HG03280 (cell line): ENCODE measurements around the gene DBN1.

Source experiments
- ATAC-seq: cut with Tn5 transposase; IDR thresholded peaks from one replicate; pipeline ENCODE4 v1.9.1; 2021; ENCODE audit warnings: mild to moderate bottlenecking, moderate library complexity; ENCODE audit not compliant: unreplicated experiment

DBN1 gene

DNA sequence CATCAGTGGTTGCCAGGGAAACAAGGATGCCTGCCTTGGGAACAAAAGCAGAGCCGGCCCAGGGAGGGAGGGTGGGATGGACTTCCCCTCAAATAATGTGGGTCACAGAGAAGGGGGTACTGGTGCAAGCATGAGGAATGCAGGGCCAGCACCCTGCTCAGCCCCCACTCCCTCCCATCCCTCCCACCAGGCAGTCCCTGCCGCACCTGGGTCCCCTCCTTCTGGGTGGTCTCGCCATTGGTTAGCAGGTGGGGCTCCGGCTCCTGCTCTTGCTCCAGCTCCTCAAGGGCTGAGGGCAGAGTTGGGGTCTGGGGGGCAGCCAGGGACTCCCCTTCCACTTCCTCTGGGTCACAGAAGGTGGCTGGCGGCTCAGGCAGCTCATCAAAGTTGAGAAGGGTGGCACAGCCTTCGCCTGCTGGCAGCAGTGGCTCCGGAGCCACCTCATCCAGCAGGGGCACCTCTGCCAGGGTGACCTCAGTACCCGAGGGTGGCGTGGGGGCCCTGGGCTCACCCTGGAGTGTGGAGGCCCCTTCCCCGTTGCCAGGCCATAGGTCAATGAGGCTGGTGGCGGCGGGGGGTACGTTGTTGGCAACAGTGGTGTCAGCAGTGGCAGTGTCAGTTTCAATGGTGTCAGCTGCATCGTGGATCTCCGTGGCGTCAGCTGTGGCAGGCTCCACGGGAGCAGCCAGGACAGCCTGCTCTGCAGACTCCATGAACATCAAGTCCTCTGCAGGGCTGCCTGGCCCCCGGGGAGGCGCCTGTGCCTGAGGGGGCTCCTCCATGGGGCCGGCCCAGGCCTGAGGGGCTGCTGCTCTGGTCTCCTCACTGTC is 15.4 kb downstream of the DBN1 start:
- no peak for ATAC-seq

- peak; percentile 43 for ATAC-seq
Observed at GRCh38 chr5:177456976-177457851, 16.2 kb downstream of the DBN1 start.

DNA sequence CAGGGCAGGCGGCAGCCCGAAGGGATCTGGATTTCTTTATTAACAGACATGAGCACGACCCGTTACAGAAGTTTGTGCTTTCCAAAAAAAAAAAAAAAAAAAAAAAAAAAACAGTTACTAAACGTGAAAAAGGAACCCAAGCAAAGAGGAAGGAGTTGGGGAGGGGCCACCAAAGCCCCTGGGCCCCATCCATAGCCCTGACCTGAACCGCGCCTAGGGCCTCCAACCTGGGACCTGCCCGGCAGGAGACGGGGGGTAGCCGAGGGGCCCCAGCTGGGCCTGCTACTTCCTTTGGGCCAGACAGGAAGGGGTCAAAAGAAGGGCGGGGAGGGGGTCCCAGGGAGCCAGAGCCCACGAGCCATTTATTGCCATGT is 16.9 kb downstream of the DBN1 start:
- ATAC-seq: no peak

DNA sequence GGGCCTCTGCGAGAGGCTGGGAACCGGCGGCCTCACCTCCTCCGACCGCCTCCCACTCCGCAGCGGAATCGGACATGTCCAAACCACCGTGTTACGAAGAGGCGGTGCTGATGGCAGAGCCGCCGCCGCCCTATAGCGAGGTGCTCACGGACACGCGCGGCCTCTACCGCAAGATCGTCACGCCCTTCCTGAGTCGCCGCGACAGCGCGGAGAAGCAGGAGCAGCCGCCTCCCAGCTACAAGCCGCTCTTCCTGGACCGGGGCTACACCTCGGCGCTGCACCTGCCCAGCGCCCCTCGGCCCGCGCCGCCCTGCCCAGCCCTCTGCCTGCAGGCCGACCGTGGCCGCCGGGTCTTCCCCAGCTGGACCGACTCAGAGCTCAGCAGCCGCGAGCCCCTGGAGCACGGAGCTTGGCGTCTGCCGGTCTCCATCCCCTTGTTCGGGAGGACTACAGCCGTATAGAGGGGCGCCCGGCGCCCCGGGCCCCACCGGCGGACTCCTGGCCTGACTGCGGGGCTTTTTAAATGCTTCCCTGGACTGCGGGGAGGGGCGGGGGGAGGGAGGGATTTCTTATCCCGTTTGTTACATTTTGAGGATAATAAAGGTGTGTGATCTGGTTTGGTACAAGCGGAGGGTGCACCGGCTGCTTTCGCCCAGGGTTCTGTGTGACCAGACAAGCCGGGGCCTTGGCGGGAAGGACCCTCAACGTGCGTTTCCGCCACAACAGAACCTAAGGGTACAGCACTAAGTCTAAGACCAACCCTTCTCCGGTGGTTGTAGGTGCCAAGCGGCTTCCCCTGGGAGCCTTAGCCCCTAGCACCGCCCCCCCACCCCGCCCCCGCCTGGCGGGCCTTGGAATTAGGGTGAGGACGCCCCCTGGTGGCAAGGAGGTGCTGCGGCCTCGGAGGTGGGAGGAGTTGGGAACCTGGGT is 17.5 kb downstream of the DBN1 start:
- peak; percentile 11 for ATAC-seq

GRCh38 chr5:177455036-177455660 is 18.3 kb downstream of the DBN1 start:
- peak; percentile 48 for ATAC-seq

GRCh38 chr5:177454397-177455035 is 18.9 kb downstream of the DBN1 start:
- ATAC-seq: peak; percentile 57

GRCh38 chr5:177453852-177454396 is 19.5 kb downstream of the DBN1 start:
- no peak for ATAC-seq

DNA sequence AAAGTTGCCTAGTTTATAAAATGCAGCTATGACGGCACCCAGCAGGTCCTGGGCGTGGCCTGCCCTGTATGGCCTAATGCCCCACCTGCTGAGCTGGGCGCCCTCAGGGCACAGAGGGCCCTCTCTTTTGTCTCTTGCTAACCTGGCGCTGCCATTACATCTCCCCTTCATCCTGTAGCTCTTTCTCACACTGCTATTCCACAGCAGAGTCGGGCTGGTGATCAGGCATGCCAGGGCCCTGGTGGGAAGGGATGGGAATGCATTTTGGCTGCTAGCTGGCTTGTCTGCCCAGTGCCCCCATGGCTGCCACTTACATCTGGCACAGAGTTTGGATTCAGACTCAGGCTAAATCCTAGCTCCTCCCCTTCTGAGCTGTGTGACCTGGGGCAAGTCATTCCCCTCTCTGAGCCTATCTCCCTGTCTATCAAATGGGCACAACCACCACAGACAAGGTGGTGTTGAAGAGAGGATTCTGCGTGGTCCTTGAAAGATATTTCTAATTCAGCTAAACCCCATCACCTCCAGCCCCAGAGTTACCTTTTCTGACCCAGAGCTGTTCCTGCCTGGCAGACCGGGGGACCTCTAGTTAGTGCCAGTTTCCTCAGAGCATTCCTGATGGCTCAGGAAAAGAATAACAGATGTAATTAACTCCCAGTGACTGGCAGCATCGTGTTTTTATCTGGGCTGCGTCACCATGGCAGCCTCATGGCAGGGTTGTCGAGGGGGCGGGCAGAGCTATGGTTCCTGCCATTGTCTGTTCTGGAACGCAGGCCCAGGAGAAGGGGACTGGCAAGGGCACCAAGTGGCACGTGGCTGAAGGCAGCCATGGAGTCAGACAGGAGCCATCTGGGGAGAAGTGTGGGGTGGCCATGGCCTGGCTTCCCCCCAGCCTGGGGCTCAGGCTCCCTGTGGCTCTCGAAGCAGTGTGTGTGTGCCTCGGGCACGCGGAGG is 20.5 kb downstream of the DBN1 start:
- no peak for ATAC-seq

GRCh38 chr5:177450667-177451424 is 22.6 kb downstream of the DBN1 start:
- no peak for ATAC-seq

DNA sequence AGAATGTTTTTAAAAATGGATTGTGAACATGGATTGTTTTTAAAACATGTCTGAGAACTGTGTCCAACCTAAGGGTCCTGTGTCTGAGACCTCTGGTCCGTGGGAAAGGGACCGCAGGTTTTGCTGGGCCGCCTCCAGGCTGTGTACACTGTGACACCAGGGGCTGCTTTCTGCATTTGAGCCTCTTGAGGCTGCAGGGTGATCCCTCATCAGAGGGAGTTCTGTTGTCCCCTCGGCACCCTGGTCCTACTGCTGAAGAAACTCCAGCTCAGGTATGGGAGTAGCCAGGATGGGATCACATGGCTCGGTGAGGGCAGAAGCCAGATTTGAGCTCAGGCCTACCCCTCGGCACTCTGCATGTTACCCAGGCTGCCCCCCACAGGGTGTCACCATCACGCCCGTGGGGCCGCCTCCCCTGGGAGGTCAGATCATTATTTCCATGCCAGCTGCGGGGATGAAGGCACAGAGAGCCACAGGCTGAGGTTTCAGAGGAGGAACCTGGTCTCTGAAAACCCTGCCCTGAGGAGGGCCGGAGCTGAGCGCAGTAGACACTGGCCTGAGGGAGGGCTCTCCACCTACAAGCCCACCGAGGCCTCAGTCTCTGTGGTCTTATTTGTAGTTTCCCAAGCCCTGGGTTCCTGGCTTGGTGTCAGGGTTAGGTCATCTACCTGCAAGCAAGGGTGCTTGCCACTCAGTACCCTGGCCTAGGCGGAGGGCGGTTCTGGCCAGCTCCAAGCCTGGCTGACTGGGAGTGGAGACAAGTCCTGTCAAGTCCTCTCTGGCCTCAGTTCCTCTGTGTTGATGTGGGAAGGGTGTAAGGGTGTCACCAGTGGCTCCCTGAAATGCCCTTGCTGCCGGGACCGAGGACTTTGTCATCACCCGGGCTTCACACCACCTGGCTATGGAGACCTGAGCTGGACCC is 24.0 kb downstream of the DBN1 start:
- no peak for ATAC-seq

DNA sequence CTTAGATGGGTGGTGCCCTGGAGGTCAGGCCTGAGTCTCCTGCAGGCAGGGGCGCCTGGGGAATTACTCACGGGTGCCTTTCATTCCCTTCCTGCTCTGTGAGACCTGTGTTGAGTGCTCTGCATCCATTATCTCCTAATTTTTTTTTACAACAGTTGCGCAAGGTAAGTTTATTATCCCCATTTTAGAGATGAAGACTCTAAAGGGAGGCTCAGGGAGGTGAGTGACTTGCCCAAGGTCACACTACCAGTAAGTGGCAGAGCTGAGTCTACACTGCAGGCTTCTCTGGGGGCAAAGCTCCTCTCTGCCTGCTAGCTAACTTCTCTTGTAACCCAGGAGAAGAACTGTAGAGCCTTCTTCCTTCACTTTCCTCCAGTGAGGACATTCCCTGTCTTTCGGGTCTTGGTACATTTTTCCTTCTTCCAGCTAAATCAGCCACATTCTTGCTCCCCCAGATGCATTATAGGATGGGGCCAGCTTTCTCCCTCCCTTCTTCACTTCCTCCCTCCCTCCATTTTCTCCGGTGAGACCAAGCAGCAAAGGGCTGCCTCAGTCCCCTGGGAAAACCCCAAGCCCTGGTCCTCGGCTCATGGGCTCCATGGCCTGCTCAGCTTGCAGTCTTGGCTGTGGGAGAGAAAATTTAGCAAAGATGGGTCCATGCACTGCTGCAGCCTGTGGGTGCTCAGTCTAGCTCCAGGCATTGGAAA is 25.0 kb downstream of the DBN1 start:
- ATAC-seq: no peak

GRCh38 chr5:177447611-177448243 is 25.7 kb downstream of the DBN1 start:
- ATAC-seq: no peak

GRCh38 chr5:177447066-177447610 is 26.3 kb downstream of the DBN1 start:
- ATAC-seq: peak; percentile 42

- ATAC-seq: peak; percentile 57
Observed at GRCh38 chr5:177446200-177447065, 27.0 kb downstream of the DBN1 start, which contains the start of gene PRR7. Gene PRR7 (plus strand): TSS chr5:177446814. CDS start chr5:177455068, 8,254 bp downstream.

- ATAC-seq: no peak
Observed at GRCh38 chr5:177445917-177446199, 27.6 kb downstream of the DBN1 start.
